T-helper 1 cell treated with Interleukin-12 subunit alpha and Interleukin-12 subunit beta and Interleukin-4 antibody, amounts not matched to agents 30 μg/mL and 1 μg/mL, for 36 hours (primary cell): ENCODE measurements around the gene PROM1.

Experiments used
- H3K27ac Mint-ChIP-seq: one replicate; pipeline ENCODE4 v1.8.0; 2021; ENCODE audit warnings: mild to moderate bottlenecking, mixed read lengths
- H3K27me3 Mint-ChIP-seq: one replicate; pipeline ENCODE4 v1.8.0; 2021; ENCODE audit warnings: low read depth, mixed read lengths
- H3K36me3 Mint-ChIP-seq: one replicate; pipeline ENCODE4 v1.8.0; 2021; ENCODE audit warnings: low read depth, mixed read lengths
- H3K4me1 Mint-ChIP-seq: one replicate; pipeline ENCODE4 v1.8.0; 2021; ENCODE audit warnings: low read depth, mixed read lengths
- H3K4me3 Mint-ChIP-seq: one replicate; pipeline ENCODE4 v1.8.0; 2021; ENCODE audit warnings: mild to moderate bottlenecking, moderate library complexity, mixed read lengths
- H3K9me3 Mint-ChIP-seq: one replicate; pipeline ENCODE4 v1.8.0; 2021; ENCODE audit warnings: mixed read lengths

The PROM1 gene

GRCh38 chr4:16035843-16036242 lies 48.0 kb downstream of the PROM1 start:
- Mint-ChIP-seq H3K27ac (no peak overlapping the region), H3K4me1 (no peaks in the 10 kb centered on the region), H3K4me3 (no peak overlapping the region), H3K9me3 (no peaks in the 10 kb centered on the region), H3K27me3 (peaks cover 7% of the 10 kb centered on the region), H3K36me3 (no peaks in the 10 kb centered on the region)

DNA sequence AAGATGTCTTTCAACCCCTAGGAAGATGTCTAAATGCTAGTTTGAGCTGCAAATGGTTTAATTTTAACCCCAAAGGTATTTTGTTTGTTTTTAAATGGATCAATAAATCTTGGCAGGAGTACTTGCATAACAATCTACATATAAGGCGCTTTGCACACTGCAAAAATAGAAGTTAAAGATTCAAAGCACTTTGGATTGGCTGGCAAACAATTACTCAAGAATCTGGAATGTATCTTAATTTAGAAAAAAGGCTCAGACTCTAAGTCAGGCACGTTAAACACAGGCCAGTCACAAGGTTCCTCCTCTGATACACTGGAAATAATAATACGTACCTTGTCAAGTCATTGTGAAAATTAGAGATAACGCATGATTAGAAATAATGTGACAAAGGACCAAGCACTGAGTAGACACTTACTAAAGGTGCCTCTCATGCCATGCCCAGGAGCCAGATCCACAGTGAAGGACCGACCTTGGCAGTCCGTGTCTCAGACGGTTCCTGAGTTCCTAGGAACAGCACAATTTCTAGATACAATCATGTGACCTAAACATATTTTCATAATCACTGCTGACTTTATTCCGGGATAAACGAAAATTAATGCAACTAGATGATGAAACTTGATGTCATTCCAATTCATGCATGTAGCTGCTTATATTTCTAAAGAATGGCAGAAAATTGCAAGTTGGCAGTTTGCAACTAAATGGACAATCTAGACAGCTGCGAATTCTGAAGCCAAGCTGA lies 49.6 kb downstream of the PROM1 start:
- peaks cover 7% of the 10 kb centered on the region for H3K27me3 Mint-ChIP-seq
- H3K4me3 Mint-ChIP-seq, result no peak overlapping the region
- H3K36me3 Mint-ChIP-seq, result no peaks in the 10 kb centered on the region
- H3K4me1 Mint-ChIP-seq, result no peaks in the 10 kb centered on the region
- H3K27ac Mint-ChIP-seq, result no peak overlapping the region
- H3K9me3 Mint-ChIP-seq, result no peaks in the 10 kb centered on the region

DNA sequence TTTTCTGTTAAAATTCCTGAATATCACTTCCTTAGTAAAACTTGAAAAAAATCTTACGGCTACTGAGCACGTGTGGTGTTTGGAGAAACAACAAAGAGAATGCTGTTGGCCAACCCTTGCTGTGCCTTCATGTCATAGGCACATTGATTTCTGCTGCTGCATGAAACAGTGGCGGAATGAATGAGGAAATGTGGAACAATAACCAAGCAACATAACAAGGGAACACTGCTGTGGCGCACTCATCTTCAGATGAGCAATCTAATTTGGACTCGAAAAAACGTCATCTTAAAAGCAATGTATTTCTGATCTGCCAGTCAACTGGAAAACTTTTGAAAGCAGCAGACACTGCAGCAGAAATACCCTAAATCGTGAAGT lies 51.4 kb downstream of the PROM1 start:
- H3K4me1 Mint-ChIP-seq, result no peaks in the 10 kb centered on the region
- H3K27ac Mint-ChIP-seq, result no peak overlapping the region
- H3K4me3 Mint-ChIP-seq, result no peak overlapping the region
- no peaks in the 10 kb centered on the region for H3K36me3 Mint-ChIP-seq
- H3K27me3 Mint-ChIP-seq, result peaks cover 11% of the 10 kb centered on the region
- no peaks in the 10 kb centered on the region for H3K9me3 Mint-ChIP-seq

- Mint-ChIP-seq H3K36me3 (no peaks in the 10 kb centered on the region), H3K4me1 (no peaks in the 10 kb centered on the region), H3K4me3 (no peak overlapping the region), H3K27ac (no peak overlapping the region), H3K27me3 (peaks cover 14% of the 10 kb centered on the region), H3K9me3 (no peaks in the 10 kb centered on the region)
These were observed 52.1 kb downstream of the PROM1 start for GRCh38 chr4:16031546-16032395.

GRCh38 chr4:16029886-16030285 lies 53.9 kb downstream of the PROM1 start:
- Mint-ChIP-seq H3K9me3 (no peaks in the 10 kb centered on the region), H3K27ac (no peak overlapping the region), H3K27me3 (peaks cover 12% of the 10 kb centered on the region), H3K36me3 (no peaks in the 10 kb centered on the region), H3K4me1 (no peaks in the 10 kb centered on the region), H3K4me3 (no peak overlapping the region)

DNA sequence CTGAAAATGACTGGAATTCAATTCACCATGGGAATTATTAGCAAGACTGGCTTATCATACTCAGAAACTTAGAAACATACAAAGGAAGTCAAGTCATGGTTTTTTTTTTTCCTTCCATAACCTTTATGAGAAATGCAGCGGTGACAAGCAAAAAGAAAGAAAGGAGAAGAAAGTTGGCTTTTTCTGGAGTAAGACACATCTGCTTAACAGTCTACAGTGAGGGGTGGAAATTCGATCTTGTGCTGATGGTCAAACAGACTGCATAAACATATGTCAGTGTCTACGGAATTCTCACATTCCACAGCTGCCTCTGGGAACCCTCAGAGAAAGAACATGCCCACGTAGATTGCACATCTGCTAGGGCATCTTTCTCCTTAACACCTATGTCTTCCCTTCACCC lies 54.6 kb downstream of the PROM1 start:
- H3K27me3 Mint-ChIP-seq, result peaks cover 12% of the 10 kb centered on the region
- H3K36me3 Mint-ChIP-seq, result no peaks in the 10 kb centered on the region
- H3K27ac Mint-ChIP-seq, result no peak overlapping the region
- H3K9me3 Mint-ChIP-seq, result no peaks in the 10 kb centered on the region
- H3K4me1 Mint-ChIP-seq, result no peaks in the 10 kb centered on the region
- no peak overlapping the region for H3K4me3 Mint-ChIP-seq

- H3K4me3 Mint-ChIP-seq, result no peak overlapping the region
- H3K27ac Mint-ChIP-seq, result no peak overlapping the region
- no peaks in the 10 kb centered on the region for H3K36me3 Mint-ChIP-seq
- no peaks in the 10 kb centered on the region for H3K9me3 Mint-ChIP-seq
- H3K27me3 Mint-ChIP-seq, result peaks cover 17% of the 10 kb centered on the region
- no peaks in the 10 kb centered on the region for H3K4me1 Mint-ChIP-seq
These were observed 56.2 kb downstream of the PROM1 start for GRCh38 chr4:16027626-16028025.

GRCh38 chr4:16027114-16027513 lies 56.7 kb downstream of the PROM1 start:
- Mint-ChIP-seq H3K4me3 (no peak overlapping the region), H3K27ac (no peak overlapping the region), H3K27me3 (peaks cover 21% of the 10 kb centered on the region), H3K36me3 (no peaks in the 10 kb centered on the region), H3K4me1 (no peaks in the 10 kb centered on the region), H3K9me3 (no peaks in the 10 kb centered on the region)

- H3K27me3 Mint-ChIP-seq, result peaks cover 26% of the 10 kb centered on the region
- no peaks in the 10 kb centered on the region for H3K4me1 Mint-ChIP-seq
- H3K27ac Mint-ChIP-seq, result no peak overlapping the region
- H3K9me3 Mint-ChIP-seq, result no peaks in the 10 kb centered on the region
- H3K36me3 Mint-ChIP-seq, result no peaks in the 10 kb centered on the region
- no peak overlapping the region for H3K4me3 Mint-ChIP-seq
These were observed 57.6 kb downstream of the PROM1 start for GRCh38 chr4:16026160-16026761.

DNA sequence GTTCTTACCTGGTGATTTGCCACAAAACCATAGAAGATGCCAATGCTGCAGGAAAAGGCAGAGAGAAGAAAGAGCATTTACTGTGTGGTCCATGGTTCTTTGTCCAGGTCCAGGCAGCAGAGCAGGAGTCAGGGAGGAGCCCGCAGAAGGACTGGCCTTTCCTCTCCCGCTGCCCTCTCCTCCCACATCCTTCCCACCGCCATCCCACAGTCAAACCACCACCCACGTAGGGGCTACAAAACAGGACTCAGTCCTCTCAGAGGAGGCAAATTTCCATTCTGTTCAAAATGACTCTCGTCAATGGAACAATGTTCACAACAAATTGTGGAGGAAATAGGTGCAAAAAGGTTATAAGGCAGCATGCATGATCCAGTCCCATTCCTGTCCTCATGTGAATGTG lies 58.6 kb downstream of the PROM1 start:
- no peak overlapping the region for H3K4me3 Mint-ChIP-seq
- no peaks in the 10 kb centered on the region for H3K4me1 Mint-ChIP-seq
- H3K27ac Mint-ChIP-seq, result no peak overlapping the region
- no peaks in the 10 kb centered on the region for H3K36me3 Mint-ChIP-seq
- H3K9me3 Mint-ChIP-seq, result no peaks in the 10 kb centered on the region
- peaks cover 29% of the 10 kb centered on the region for H3K27me3 Mint-ChIP-seq

DNA sequence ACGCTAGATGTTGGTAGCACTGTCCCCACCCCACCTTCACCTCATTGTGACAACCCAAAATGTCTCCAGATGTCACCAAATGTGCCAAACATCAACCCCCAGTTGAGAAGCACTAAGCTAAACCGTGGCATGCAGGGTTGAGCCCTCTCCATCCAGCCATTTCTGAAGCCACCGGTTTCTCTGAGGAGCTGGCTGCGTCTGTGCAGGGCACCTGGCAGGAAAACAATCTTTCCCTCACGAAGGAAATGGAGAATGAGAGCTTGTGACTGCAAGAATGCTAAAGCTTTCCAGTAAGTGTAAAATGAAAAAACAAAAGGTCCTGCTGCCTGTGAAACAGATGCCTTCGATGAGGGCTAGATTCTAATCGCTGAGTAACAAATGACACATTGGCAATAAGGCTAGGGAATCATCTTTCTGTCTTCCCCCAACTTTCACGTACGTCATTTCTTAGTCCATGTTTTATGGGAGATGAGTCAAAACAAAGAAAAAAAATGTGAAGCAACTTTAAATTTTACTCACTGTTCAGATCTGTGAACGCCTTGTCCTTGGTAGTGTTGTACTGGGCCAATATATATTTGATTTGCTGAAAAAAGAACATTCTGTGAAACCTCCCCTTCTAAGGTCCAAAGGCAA lies 59.9 kb downstream of the PROM1 start:
- no peaks in the 10 kb centered on the region for H3K36me3 Mint-ChIP-seq
- H3K4me3 Mint-ChIP-seq, result no peak overlapping the region
- peaks cover 34% of the 10 kb centered on the region for H3K27me3 Mint-ChIP-seq
- H3K4me1 Mint-ChIP-seq, result no peaks in the 10 kb centered on the region
- H3K27ac Mint-ChIP-seq, result no peak overlapping the region
- no peaks in the 10 kb centered on the region for H3K9me3 Mint-ChIP-seq

GRCh38 chr4:16021804-16022560 lies 61.8 kb downstream of the PROM1 start:
- Mint-ChIP-seq H3K9me3 (no peaks in the 10 kb centered on the region), H3K4me3 (no peak overlapping the region), H3K36me3 (no peaks in the 10 kb centered on the region), H3K4me1 (no peaks in the 10 kb centered on the region), H3K27ac (no peak overlapping the region), H3K27me3 (peaks cover 36% of the 10 kb centered on the region)

DNA sequence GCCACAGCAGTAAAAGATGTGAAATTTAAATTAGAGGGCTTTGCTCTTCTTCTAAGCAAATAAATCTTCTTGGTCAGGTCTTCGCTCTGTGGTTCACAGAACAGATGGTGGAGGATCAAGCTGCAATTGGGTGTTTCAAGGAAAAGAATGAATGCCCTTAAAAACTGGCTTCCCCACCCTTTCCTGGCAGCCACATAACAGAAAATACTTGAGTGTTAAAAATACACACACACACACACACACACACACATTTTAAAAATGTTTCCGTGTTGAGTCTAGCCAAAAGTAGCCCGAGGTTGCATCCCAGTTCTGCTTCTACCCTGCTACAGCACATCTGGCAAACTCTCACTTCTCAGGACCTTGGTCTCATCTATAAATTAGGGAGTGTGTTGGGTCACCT lies 64.2 kb downstream of the PROM1 start:
- Mint-ChIP-seq H3K4me1 (no peaks in the 10 kb centered on the region), H3K27ac (no peak overlapping the region), H3K4me3 (no peak overlapping the region), H3K9me3 (no peaks in the 10 kb centered on the region), H3K36me3 (no peaks in the 10 kb centered on the region), H3K27me3 (peaks cover 47% of the 10 kb centered on the region)

GRCh38 chr4:16018841-16019240 lies 65.0 kb downstream of the PROM1 start:
- Mint-ChIP-seq H3K9me3 (no peaks in the 10 kb centered on the region), H3K27me3 (peaks cover 47% of the 10 kb centered on the region), H3K4me3 (no peak overlapping the region), H3K27ac (no peak overlapping the region), H3K4me1 (no peaks in the 10 kb centered on the region), H3K36me3 (no peaks in the 10 kb centered on the region)
